ENCODE results near the gene NBPF1. TPM values are rescaled to one million over a fixed set of nuclear protein-coding genes. Genes with fewer than 3 reads are reported as not detected.

Gene NBPF1
- total and polyA plus RNA-seq, 9 of the 15 experiments (the other 6 are each of a cell fraction or from before 2014, with no cell fraction given), result 5.2 to 42.6 (median 24.1) TPM

DNA sequence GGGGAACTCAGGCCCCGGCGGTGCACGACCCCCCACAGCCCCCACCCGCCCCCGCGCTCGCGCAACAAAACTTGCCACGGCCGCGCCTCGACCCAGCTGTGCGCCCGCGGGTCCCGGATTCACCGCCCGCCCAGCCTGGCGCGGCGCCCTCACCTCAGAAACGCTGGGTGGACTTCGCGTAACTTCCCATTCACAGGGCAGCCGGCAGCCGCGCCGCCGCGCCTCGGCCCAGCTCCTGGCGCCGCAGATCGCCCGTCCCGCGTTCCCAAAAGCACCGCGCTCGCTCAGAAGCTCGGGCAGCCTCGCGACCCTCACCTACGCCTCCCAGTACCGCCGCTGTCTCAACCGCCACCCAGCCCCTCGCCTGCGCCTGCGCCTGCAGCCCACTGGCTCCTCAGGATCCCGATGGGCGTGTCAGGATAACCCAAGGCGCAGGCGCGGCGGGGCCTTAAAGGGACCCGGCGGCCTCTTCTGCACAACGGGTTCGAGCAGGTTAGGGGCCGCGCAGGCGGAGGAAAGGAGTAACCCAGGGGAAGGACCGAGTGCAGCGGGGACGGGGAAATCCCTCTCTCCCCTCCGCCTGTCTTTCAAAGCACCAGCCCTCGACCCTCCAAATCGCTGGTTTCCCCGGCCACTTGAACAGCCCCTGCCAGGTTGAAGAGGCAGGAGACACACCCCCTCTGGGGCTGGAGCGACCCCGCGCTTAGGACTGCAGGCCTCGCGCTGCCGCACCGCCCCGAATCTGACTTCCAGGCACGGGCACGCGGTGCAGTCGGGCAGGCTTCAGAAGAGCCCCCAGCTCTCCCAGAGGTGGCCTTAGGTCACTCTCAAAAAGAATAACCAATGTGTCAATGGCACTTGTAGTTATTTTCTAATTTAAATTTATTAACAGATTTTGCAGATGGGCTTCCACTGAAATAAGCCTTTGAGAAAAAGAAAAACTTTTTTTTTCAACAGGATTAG lies at the start of gene NBPF1 (continued):
- TF ChIP-seq, protein P1, sequence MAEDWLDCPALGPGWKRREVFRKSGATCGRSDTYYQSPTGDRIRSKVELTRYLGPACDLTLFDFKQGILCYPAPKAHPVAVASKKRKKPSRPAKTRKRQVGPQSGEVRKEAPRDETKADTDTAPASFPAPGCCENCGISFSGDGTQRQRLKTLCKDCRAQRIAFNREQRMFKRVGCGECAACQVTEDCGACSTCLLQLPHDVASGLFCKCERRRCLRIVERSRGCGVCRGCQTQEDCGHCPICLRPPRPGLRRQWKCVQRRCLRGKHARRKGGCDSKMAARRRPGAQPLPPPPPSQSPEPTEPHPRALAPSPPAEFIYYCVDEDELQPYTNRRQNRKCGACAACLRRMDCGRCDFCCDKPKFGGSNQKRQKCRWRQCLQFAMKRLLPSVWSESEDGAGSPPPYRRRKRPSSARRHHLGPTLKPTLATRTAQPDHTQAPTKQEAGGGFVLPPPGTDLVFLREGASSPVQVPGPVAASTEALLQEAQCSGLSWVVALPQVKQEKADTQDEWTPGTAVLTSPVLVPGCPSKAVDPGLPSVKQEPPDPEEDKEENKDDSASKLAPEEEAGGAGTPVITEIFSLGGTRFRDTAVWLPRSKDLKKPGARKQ (CRISPR knock-in tag; IDR thresholded peaks at IDR 0.05), result no peak
- no peak for TF ChIP-seq MEIS2 (IDR thresholded peaks at IDR 0.05; ENCODE audit: partially characterized antibody)
- TF ChIP-seq THRAP3 (IDR thresholded peaks at IDR 0.05; ENCODE audit: borderline replicate concordance), result no peak
- TF ChIP-seq CEBPG (CRISPR knock-in tag; IDR thresholded peaks at IDR 0.05), result peak; percentile 58
- no peak for TF ChIP-seq CEBPG (tag; conservative IDR thresholded peaks at IDR 0.05 in 1 of 2, IDR thresholded peaks at IDR 0.05 in 1 of 2)
- no peak for TF ChIP-seq PYGO2 (tag; IDR thresholded peaks at IDR 0.05)
- no peak for TF ChIP-seq CREB1 (IDR thresholded peaks at IDR 0.05)
- no peak for TF ChIP-seq CREB1 (CRISPR knock-in tag; IDR thresholded peaks at IDR 0.05)
- TF ChIP-seq ZC3H8 (IDR thresholded peaks at IDR 0.05), result no peak
- TF ChIP-seq NFE2 (IDR thresholded peaks at IDR 0.05; ENCODE audit: low read depth), result no peak
- TF ChIP-seq, protein P2, sequence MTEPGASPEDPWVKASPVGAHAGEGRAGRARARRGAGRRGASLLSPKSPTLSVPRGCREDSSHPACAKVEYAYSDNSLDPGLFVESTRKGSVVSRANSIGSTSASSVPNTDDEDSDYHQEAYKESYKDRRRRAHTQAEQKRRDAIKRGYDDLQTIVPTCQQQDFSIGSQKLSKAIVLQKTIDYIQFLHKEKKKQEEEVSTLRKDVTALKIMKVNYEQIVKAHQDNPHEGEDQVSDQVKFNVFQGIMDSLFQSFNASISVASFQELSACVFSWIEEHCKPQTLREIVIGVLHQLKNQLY (CRISPR knock-in tag; conservative IDR thresholded peaks at IDR 0.05), result peak; percentile 91 to 92; a peak in 1 of 4 replicates
- TF ChIP-seq ZNF12 (CRISPR knock-in tag; IDR thresholded peaks at IDR 0.05), result no peak
- no peak for TF ChIP-seq MECOM (CRISPR knock-in tag; IDR thresholded peaks at IDR 0.05)
- TF ChIP-seq, protein P3, sequence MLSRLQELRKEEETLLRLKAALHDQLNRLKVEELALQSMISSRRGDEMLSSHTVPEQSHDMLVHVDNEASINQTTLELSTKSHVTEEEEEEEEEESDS (CRISPR knock-in tag; IDR thresholded peaks at IDR 0.05), result no peak
- no peak for TF ChIP-seq CREBBP (IDR thresholded peaks at IDR 0.05; ENCODE audit: low read depth, low read length)
- TF ChIP-seq, protein P4, sequence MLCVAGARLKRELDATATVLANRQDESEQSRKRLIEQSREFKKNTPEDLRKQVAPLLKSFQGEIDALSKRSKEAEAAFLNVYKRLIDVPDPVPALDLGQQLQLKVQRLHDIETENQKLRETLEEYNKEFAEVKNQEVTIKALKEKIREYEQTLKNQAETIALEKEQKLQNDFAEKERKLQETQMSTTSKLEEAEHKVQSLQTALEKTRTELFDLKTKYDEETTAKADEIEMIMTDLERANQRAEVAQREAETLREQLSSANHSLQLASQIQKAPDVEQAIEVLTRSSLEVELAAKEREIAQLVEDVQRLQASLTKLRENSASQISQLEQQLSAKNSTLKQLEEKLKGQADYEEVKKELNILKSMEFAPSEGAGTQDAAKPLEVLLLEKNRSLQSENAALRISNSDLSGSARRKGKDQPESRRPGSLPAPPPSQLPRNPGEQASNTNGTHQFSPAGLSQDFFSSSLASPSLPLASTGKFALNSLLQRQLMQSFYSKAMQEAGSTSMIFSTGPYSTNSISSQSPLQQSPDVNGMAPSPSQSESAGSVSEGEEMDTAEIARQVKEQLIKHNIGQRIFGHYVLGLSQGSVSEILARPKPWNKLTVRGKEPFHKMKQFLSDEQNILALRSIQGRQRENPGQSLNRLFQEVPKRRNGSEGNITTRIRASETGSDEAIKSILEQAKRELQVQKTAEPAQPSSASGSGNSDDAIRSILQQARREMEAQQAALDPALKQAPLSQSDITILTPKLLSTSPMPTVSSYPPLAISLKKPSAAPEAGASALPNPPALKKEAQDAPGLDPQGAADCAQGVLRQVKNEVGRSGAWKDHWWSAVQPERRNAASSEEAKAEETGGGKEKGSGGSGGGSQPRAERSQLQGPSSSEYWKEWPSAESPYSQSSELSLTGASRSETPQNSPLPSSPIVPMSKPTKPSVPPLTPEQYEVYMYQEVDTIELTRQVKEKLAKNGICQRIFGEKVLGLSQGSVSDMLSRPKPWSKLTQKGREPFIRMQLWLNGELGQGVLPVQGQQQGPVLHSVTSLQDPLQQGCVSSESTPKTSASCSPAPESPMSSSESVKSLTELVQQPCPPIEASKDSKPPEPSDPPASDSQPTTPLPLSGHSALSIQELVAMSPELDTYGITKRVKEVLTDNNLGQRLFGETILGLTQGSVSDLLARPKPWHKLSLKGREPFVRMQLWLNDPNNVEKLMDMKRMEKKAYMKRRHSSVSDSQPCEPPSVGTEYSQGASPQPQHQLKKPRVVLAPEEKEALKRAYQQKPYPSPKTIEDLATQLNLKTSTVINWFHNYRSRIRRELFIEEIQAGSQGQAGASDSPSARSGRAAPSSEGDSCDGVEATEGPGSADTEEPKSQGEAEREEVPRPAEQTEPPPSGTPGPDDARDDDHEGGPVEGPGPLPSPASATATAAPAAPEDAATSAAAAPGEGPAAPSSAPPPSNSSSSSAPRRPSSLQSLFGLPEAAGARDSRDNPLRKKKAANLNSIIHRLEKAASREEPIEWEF (CRISPR knock-in tag; IDR thresholded peaks at IDR 0.05), result no peak
- TF ChIP-seq, protein P5, sequence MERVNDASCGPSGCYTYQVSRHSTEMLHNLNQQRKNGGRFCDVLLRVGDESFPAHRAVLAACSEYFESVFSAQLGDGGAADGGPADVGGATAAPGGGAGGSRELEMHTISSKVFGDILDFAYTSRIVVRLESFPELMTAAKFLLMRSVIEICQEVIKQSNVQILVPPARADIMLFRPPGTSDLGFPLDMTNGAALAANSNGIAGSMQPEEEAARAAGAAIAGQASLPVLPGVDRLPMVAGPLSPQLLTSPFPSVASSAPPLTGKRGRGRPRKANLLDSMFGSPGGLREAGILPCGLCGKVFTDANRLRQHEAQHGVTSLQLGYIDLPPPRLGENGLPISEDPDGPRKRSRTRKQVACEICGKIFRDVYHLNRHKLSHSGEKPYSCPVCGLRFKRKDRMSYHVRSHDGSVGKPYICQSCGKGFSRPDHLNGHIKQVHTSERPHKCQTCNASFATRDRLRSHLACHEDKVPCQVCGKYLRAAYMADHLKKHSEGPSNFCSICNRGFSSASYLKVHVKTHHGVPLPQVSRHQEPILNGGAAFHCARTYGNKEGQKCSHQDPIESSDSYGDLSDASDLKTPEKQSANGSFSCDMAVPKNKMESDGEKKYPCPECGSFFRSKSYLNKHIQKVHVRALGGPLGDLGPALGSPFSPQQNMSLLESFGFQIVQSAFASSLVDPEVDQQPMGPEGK (CRISPR knock-in tag; IDR thresholded peaks at IDR 0.05; ENCODE audit: borderline replicate concordance), result no peak
